ENCODE results near the gene MEGF8. TPM values are rescaled to one million over a fixed set of nuclear protein-coding genes. Genes with fewer than 3 reads are reported as not detected.

Gene MEGF8
- total RNA-seq, 1 donor from 2014 or later = 49.5 TPM

GRCh38 chr19:42402376-42403116 is 77.1 kb downstream of the MEGF8 start:
- peak overlapping the region; percentile 76 for H3K4me3 Mint-ChIP-seq (ENCODE audit: unreplicated experiment)
- DNase-seq (ENCODE audit: low spot score) = no peak
- no peak for TF ChIP-seq CTCF (IDR thresholded peaks at IDR 0.05)
- H3K27me3 Mint-ChIP-seq (ENCODE audit: low read depth) = no peaks in the 10 kb centered on the region
- no peaks in the 10 kb centered on the region for H3K9me3 Mint-ChIP-seq (ENCODE audit: low read depth)
- no peak overlapping the region for H3K27ac Mint-ChIP-seq (ENCODE audit: unreplicated experiment)
- H3K4me1 Mint-ChIP-seq (ENCODE audit: low read depth) = peaks cover 12% of the 10 kb centered on the region
- no peaks in the 10 kb centered on the region for H3K36me3 Mint-ChIP-seq (ENCODE audit: low read depth)

GRCh38 chr19:42403586-42403985 is 78.2 kb downstream of the MEGF8 start:
- no peak for DNase-seq (ENCODE audit: low spot score)
- Mint-ChIP-seq H3K4me3 (ENCODE audit: unreplicated experiment) (no peak overlapping the region), H3K9me3 (ENCODE audit: low read depth) (no peaks in the 10 kb centered on the region)

GRCh38 chr19:42406111-42406510 is 80.7 kb downstream of the MEGF8 start:
- peaks cover 3% of the 10 kb centered on the region for H3K4me1 Mint-ChIP-seq (ENCODE audit: low read depth)
- no peaks in the 10 kb centered on the region for H3K36me3 Mint-ChIP-seq (ENCODE audit: low read depth)

More at GRCh38 chr19:42403586-42403985, 78.2 kb downstream of the MEGF8 start:
- Mint-ChIP-seq H3K36me3 (ENCODE audit: low read depth) (no peaks in the 10 kb centered on the region), H3K27me3 (ENCODE audit: low read depth) (no peaks in the 10 kb centered on the region), H3K27ac (ENCODE audit: unreplicated experiment) (no peak overlapping the region), H3K4me1 (ENCODE audit: low read depth) (peaks cover 7% of the 10 kb centered on the region)
- TF ChIP-seq CTCF (IDR thresholded peaks at IDR 0.05) = no peak

GRCh38 chr19:42407085-42407815 is 81.8 kb downstream of the MEGF8 start:
- TF ChIP-seq CTCF (IDR thresholded peaks at IDR 0.05) = no peak
- H3K27ac Mint-ChIP-seq (ENCODE audit: unreplicated experiment) = no peak overlapping the region
- peaks cover 2% of the 10 kb centered on the region for H3K4me1 Mint-ChIP-seq (ENCODE audit: low read depth)
- no peaks in the 10 kb centered on the region for H3K36me3 Mint-ChIP-seq (ENCODE audit: low read depth)
- no peak overlapping the region for H3K4me3 Mint-ChIP-seq (ENCODE audit: unreplicated experiment)
- no peaks in the 10 kb centered on the region for H3K9me3 Mint-ChIP-seq (ENCODE audit: low read depth)
- DNase-seq (ENCODE audit: low spot score) = no peak
- no peaks in the 10 kb centered on the region for H3K27me3 Mint-ChIP-seq (ENCODE audit: low read depth)

More at GRCh38 chr19:42406111-42406510, 80.7 kb downstream of the MEGF8 start:
- Mint-ChIP-seq H3K4me3 (ENCODE audit: unreplicated experiment) (no peak overlapping the region), H3K27ac (ENCODE audit: unreplicated experiment) (no peak overlapping the region), H3K27me3 (ENCODE audit: low read depth) (no peaks in the 10 kb centered on the region), H3K9me3 (ENCODE audit: low read depth) (no peaks in the 10 kb centered on the region)
- TF ChIP-seq CTCF (IDR thresholded peaks at IDR 0.05) = no peak
- DNase-seq (ENCODE audit: low spot score) = no peak

GRCh38 chr19:42407816-42408175 is 82.4 kb downstream of the MEGF8 start:
- DNase-seq (ENCODE audit: low spot score) = no peak
- Mint-ChIP-seq H3K4me3 (ENCODE audit: unreplicated experiment) (no peak overlapping the region), H3K36me3 (ENCODE audit: low read depth) (no peaks in the 10 kb centered on the region), H3K9me3 (ENCODE audit: low read depth) (no peaks in the 10 kb centered on the region), H3K4me1 (ENCODE audit: low read depth) (peaks cover 4% of the 10 kb centered on the region), H3K27me3 (ENCODE audit: low read depth) (no peaks in the 10 kb centered on the region), H3K27ac (ENCODE audit: unreplicated experiment) (no peak overlapping the region)
- no peak for TF ChIP-seq CTCF (IDR thresholded peaks at IDR 0.05)

Data from chondrocyte (in vitro differentiated cells).